ENCODE data around the gene ZNF558. TPM values are rescaled to one million over a fixed set of nuclear protein-coding genes. Genes with fewer than 3 reads are reported as not detected.

Gene ZNF558
- total RNA-seq, 1 donor from 2014 or later: 15.5 TPM

DNA sequence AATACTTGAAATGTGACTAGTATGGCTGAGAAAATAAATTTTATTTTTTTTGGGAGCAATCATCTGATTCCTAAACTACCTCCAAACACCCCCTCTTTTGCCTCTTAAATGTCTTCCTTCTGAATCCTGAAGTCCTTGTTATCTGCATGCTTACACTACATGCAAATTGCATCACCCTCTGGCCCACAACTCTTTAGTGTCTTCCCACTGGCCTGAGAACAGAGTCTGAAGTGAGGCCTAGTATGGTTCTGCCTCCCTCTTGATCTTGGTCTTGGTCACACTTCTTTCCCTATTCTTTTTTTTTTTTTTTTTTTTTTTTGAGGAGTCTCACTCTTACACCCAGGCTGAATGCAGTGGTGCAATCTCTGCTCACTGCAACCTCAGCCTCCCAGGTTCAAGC, 4.8 kb downstream of the ZNF558 start:
- Mint-ChIP-seq H3K4me1 (ENCODE audit: low read depth) (peaks cover 8% of the 10 kb centered on the region), H3K27me3 (ENCODE audit: low read depth) (no peaks in the 10 kb centered on the region), H3K36me3 (ENCODE audit: low read depth) (peaks cover 28% of the 10 kb centered on the region), H3K9me3 (ENCODE audit: low read depth) (peaks cover 3% of the 10 kb centered on the region), H3K4me3 (ENCODE audit: unreplicated experiment) (no peak overlapping the region), H3K27ac (ENCODE audit: unreplicated experiment) (no peak overlapping the region)
- TF ChIP-seq, protein P1, sequence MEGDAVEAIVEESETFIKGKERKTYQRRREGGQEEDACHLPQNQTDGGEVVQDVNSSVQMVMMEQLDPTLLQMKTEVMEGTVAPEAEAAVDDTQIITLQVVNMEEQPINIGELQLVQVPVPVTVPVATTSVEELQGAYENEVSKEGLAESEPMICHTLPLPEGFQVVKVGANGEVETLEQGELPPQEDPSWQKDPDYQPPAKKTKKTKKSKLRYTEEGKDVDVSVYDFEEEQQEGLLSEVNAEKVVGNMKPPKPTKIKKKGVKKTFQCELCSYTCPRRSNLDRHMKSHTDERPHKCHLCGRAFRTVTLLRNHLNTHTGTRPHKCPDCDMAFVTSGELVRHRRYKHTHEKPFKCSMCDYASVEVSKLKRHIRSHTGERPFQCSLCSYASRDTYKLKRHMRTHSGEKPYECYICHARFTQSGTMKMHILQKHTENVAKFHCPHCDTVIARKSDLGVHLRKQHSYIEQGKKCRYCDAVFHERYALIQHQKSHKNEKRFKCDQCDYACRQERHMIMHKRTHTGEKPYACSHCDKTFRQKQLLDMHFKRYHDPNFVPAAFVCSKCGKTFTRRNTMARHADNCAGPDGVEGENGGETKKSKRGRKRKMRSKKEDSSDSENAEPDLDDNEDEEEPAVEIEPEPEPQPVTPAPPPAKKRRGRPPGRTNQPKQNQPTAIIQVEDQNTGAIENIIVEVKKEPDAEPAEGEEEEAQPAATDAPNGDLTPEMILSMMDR (IDR thresholded peaks at IDR 0.05): no peak
- DNase-seq (ENCODE audit: low spot score): no peak

GRCh38 chr19:8826371-8826770, 5.7 kb downstream of the ZNF558 start:
- TF ChIP-seq, protein P1 (IDR thresholded peaks at IDR 0.05): no peak
- no peak for DNase-seq (ENCODE audit: low spot score)
- Mint-ChIP-seq H3K4me1 (ENCODE audit: low read depth) (peaks cover 3% of the 10 kb centered on the region), H3K27me3 (ENCODE audit: low read depth) (no peaks in the 10 kb centered on the region), H3K36me3 (ENCODE audit: low read depth) (peaks cover 34% of the 10 kb centered on the region), H3K9me3 (ENCODE audit: low read depth) (peaks cover 3% of the 10 kb centered on the region), H3K27ac (ENCODE audit: unreplicated experiment) (no peak overlapping the region), H3K4me3 (ENCODE audit: unreplicated experiment) (no peak overlapping the region)

GRCh38 chr19:8821748-8822241, 10.3 kb downstream of the ZNF558 start:
- Mint-ChIP-seq H3K4me1 (ENCODE audit: low read depth) (no peaks in the 10 kb centered on the region), H3K4me3 (ENCODE audit: unreplicated experiment) (no peak overlapping the region), H3K27ac (ENCODE audit: unreplicated experiment) (no peak overlapping the region), H3K36me3 (ENCODE audit: low read depth) (peaks cover 70% of the 10 kb centered on the region), H3K9me3 (ENCODE audit: low read depth) (peaks cover 35% of the 10 kb centered on the region), H3K27me3 (ENCODE audit: low read depth) (no peaks in the 10 kb centered on the region)
- DNase-seq (ENCODE audit: low spot score): no peak
- TF ChIP-seq, protein P1 (IDR thresholded peaks at IDR 0.05): no peak

- Mint-ChIP-seq H3K27me3 (ENCODE audit: low read depth) (no peaks in the 10 kb centered on the region), H3K4me1 (ENCODE audit: low read depth) (no peaks in the 10 kb centered on the region), H3K9me3 (ENCODE audit: low read depth) (peaks cover 50% of the 10 kb centered on the region), H3K36me3 (ENCODE audit: low read depth) (peaks cover 83% of the 10 kb centered on the region), H3K4me3 (ENCODE audit: unreplicated experiment) (no peak overlapping the region), H3K27ac (ENCODE audit: unreplicated experiment) (no peak overlapping the region)
- DNase-seq (ENCODE audit: low spot score): no peak
- TF ChIP-seq, protein P1 (IDR thresholded peaks at IDR 0.05): no peak
These were observed 11.9 kb downstream of the ZNF558 start for GRCh38 chr19:8820234-8820633.

DNA sequence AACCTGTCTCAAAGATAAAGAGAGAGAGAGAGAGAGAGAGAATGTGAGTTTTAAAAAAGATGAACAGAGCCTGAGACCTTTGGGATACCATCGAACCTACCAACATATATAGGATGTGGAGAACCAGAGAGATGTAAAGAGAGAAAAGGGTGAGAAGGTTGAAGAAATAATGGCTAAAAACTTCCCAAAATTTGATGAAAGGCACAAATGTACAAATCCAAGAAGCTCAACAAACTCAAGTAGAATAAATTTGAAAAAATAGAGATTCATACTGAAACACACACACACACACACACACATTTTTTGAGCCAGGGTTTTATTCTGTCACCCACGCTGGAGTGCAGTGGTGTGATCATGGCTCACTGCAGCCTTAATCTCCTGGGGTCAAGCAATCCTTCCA, 16.3 kb downstream of the ZNF558 start:
- Mint-ChIP-seq H3K9me3 (ENCODE audit: low read depth) (peaks cover 79% of the 10 kb centered on the region), H3K4me3 (ENCODE audit: unreplicated experiment) (no peak overlapping the region), H3K27ac (ENCODE audit: unreplicated experiment) (no peak overlapping the region), H3K4me1 (ENCODE audit: low read depth) (no peaks in the 10 kb centered on the region), H3K36me3 (ENCODE audit: low read depth) (peaks cover 93% of the 10 kb centered on the region), H3K27me3 (ENCODE audit: low read depth) (no peaks in the 10 kb centered on the region)
- DNase-seq (ENCODE audit: low spot score): no peak
- TF ChIP-seq, protein P1 (IDR thresholded peaks at IDR 0.05): no peak

All from chondrocyte (in vitro differentiated cells).